CD4-positive, alpha-beta T cell treated with Interleukin-1 beta for 1 hour (primary cell): ENCODE measurements around the gene FOXM1.

Experiments used
- DNase-seq, 2 donors: peaks; one replicate each; pipeline ENCODE4 v3.0.0-alpha.2; 2020 to 2022

Gene FOXM1

DNA sequence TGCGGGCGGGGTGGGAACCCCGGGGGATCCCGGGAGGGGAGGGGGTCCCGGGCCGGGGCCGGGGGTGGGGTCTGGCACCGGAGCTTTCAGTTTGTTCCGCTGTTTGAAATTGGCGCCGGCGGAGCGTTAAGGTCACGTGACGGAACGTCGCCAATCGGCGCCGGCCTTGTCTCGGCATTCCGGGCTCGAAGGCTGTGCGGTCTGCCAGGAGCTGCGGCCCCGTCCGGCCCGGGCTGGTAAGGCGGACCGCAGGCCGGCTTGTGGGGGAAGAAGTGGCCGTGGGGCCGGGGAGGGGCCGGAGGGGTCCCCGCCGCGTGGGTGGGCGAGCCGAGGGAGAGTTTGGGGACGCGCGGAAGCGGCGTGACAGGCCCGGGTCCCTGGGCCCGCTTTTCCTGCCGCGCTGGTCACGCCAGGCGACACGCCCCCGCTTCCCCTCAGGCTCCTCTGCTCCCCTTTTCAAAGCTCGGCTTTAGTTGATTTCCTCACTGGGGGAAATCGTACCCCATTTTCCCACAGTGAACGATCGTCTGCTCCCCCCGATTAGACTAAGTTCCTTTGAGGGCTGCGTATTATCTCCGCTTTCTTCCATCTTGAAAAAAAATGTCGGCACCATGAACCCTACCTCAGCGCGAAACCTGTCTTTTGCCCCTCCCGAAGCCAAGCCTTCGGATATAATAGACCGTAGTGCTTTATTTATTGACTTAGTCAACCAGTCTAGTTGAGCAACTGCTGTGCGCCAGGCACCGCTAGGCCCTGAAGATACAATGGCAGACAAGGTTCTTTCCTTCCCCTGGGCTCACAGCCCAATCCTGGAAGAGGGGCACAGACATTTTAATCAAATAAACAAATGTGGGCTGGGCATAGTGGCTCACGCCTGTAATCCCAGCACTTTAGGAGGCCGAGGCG, at the start of gene FOXM1, which contains the start of gene RHNO1:
Gene FOXM1, minus strand, starts transcription at position 128 of the 906 bp plus-strand sequence. CDS start 2,696 bp downstream, outside the sequence.
Gene RHNO1, plus strand, starts transcription at position 177 of the 906 bp plus-strand sequence. CDS start 8,144 bp downstream, outside the sequence.
- peak; percentile 85 to 90 for DNase-seq

GRCh38 chr12:2925322-2925995, 48.5 kb upstream of the FOXM1 start:
- no peak for DNase-seq

- no peak for DNase-seq
These were observed 47.0 kb upstream of the FOXM1 start for GRCh38 chr12:2924019-2924418.

DNA sequence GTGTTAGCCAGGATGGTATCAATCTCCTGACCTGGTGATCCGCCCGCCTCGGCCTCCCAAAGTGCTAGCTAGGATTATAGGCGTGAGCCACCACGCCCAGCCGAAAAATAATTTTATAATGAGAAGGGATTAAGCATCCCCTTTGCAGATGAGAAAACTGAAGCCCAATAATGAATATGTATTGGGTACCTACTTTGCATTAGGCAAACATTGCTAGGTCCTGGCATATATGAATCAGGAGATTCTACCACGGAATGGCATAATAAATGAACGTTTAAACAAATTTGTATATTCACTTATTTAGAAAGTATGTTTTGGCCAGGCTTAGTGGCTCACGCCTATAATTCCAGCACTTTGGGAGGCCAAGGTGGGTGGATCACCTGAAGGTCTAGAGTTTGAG, 46.1 kb upstream of the FOXM1 start:
- DNase-seq = no peak

GRCh38 chr12:2922329-2922728, 45.4 kb upstream of the FOXM1 start:
- no peak for DNase-seq

- no peak for DNase-seq
These were observed 42.3 kb upstream of the FOXM1 start for GRCh38 chr12:2919249-2919648.

- DNase-seq = no peak
These were observed 35.2 kb upstream of the FOXM1 start for GRCh38 chr12:2912216-2912575.

DNA sequence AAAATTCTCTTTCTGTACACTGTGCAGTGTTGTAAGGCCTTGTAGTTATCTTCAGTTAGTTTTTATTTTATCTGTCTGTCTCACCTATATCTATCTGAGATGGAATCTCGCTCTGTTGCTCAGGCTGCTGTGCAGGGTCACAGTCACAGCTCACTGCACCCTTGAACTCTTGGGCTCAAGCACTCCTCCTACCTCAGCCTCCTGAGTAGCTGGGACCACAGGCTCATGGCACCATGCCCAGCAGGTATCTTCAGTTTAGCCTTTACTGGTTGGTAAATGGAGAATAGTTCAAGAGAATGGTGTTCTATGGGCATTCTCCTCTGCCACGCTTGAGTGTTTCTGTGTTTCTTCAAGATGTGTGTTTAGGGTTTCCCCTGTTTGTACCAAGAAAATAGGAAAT, 27.3 kb upstream of the FOXM1 start:
- no peak for DNase-seq

- no peak for DNase-seq
These were observed 25.4 kb upstream of the FOXM1 start for GRCh38 chr12:2902272-2902880.

DNA sequence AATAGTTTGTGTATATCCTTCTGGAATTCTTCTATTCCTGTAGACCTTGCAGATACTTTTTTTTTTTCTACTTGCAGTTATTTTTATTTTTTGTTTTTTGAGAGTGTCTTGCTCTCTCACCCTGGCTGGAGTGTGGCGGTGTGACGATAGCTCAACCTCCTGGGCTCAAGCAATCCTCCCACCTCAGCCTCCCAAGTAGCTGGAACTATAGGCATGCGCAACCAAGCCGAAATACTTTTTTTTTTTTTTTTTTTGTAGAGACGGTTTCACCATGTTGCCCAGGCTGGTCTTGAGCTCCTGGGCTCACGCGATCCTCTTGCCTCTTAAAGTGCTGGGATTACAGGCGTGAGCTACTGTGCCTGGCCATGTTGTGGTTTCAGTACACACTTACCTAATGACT, 23.7 kb upstream of the FOXM1 start:
- no peak for DNase-seq

- no peak for DNase-seq
These were observed 20.4 kb upstream of the FOXM1 start for GRCh38 chr12:2897418-2897817.

DNA sequence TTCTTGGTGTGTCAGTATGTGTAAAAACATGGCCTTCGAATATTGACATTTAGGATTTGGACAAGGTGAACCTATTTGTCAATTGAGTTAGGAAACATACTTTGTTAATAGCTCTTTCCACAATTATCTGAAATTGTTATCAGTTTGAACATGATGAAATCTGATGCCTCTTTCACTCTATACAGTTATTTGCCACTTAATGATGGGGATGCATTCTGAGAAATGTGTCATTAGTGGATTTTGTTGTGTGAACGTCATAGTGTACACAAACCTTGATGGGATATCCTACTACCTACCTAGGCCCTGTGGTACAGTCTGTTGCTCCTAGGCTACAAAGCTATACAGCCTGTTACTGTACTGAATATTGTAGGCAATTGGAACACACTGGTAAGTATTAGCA, 18.5 kb upstream of the FOXM1 start:
- no peak for DNase-seq

DNA sequence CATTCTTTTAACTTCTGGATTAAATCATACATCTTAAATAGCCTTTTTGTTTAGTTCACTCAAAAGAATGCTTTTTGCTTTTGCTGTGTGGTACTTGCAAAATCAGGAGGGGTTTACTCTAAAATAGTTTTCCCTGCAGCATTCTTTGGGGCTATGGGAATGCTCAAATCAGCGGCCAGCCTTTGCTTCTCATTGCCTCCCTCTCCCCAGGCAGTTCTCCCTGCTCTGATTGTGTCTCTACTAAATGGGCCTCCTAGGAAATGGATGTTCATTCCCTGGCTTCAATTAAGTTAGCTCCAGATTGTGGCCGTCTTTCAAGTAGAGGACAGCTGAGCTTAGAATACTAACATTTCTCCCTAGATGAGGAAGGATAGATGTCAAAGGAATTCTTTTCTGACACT, 18.1 kb upstream of the FOXM1 start:
- DNase-seq = no peak

- no peak for DNase-seq
These were observed 16.0 kb upstream of the FOXM1 start for GRCh38 chr12:2893007-2893406.

GRCh38 chr12:2892246-2892645, 15.3 kb upstream of the FOXM1 start:
- DNase-seq = no peak

GRCh38 chr12:2891240-2892053, 14.5 kb upstream of the FOXM1 start:
- peak; percentile 7 to 21 for DNase-seq

- DNase-seq = peak; percentile 98 to 99
These were observed 13.6 kb upstream of the FOXM1 start, which contains the start of gene TULP3 for GRCh38 chr12:2890388-2891239. Gene TULP3, plus strand, starts transcription at chr12:2890891. Its CDS starts 57 bp downstream, at chr12:2890948.

DNA sequence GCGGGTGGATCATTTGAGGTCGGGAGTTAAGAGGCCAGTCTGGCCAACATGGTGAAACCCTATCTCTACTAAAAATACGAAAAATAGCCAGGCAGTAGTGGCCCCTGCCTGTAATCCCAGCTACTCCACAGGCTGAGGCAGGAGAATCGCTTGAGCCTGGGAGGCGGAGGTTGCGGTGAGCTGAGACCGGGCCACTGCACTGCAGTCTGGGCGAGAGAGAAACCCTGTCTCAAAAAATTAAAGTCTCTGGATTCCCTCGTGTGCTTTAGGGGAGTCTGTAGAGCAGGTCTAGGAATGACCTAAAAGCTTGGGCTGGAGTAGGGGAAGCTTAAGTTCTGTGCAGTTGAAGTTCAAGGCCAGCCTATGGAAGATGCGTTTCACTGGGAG, 13.0 kb upstream of the FOXM1 start:
- DNase-seq = no peak

DNA sequence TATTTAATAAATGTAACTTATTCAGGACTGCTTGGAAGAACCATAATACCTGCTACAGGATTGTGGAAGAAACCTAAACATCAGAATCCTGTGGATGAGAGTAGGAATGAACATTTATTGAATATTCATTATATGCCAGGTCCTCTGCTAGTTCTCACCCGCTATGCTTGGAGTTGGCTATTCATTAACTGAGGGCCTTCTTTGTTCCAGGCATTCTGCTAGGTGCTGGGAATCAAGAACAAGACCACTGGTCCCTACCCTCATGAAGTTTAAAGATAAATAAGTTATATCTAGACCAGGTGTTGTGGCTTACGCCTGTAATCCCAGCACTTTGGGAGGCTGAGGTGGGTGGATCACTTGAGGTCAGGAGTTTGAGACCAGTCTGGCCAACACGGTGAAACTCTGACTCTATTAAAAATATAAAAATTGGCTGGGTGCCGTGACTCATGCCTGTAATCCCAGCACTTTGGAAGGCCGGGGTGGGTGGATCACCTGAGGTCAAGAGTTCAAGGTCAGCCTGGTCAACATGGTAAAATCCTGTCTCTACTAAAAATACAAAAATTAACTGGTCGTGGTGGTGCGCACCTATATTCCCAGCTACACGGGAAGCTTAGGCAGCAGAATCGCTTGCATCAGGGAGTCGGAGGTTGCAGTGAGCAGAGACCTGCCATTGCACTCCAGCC, 9.9 kb upstream of the FOXM1 start:
- no peak for DNase-seq

GRCh38 chr12:2884810-2885209, 7.8 kb upstream of the FOXM1 start:
- no peak for DNase-seq

DNA sequence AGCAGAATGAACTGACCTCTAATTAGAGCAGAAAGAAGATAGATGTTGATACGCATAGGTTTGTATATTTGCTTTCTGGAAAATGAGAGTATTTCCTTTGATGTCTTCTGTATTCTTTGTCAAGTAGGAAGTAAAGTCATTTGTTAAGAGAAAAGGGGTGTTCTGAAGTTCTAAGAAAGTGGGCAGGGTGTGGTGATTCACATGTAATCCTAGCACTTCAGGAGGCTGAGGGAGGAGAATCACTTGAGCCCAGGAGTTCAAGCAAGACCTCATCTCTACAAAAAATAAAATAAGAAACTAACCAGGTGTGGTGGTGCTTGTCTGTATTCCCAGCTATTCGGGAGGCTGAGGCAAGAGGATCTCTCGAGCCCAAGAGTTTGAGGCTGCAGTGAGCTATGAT, 2.9 kb upstream of the FOXM1 start:
- no peak for DNase-seq
